HG03575 (cell line): ENCODE measurements around the gene ENTPD5.
"Not testable (repeated sequence)": the region's sequence is repeated elsewhere in the genome, so short reads cannot be mapped to it uniquely, and the experiment has no call there.

ENCODE experiments used
- ATAC-seq: cut with Tn5 transposase; IDR thresholded peaks from one replicate; pipeline ENCODE4 v1.9.1; 2021; ENCODE audit not compliant: unreplicated experiment, insufficient number of reproducible peaks, low FRiP score; ENCODE audit errors: extremely low read depth

ENTPD5 gene

GRCh38 chr14:74014299-74014698 is 4.8 kb downstream of the ENTPD5 start:
- ATAC-seq = no peak

GRCh38 chr14:74008843-74009499 is 10.1 kb downstream of the ENTPD5 start:
- ATAC-seq = no peak

- not testable (repeated sequence) for ATAC-seq
These were observed 13.4 kb downstream of the ENTPD5 start for GRCh38 chr14:74005664-74006063.

GRCh38 chr14:73998726-73999125 is 20.4 kb downstream of the ENTPD5 start:
- ATAC-seq = no peak

GRCh38 chr14:73997944-73998447 is 21.1 kb downstream of the ENTPD5 start:
- ATAC-seq = no peak

GRCh38 chr14:73997108-73997943 is 21.8 kb downstream of the ENTPD5 start:
- no peak for ATAC-seq

- no peak for ATAC-seq
These were observed 22.4 kb downstream of the ENTPD5 start for GRCh38 chr14:73996731-73997107.

- no peak for ATAC-seq
These were observed 23.1 kb downstream of the ENTPD5 start for GRCh38 chr14:73995977-73996378.

GRCh38 chr14:73994926-73995325 is 24.2 kb downstream of the ENTPD5 start:
- not testable (repeated sequence) for ATAC-seq

- no peak for ATAC-seq
These were observed 28.0 kb downstream of the ENTPD5 start for GRCh38 chr14:73991092-73991491.

- not testable (repeated sequence) for ATAC-seq
These were observed 30.4 kb downstream of the ENTPD5 start for GRCh38 chr14:73988656-73989055.

GRCh38 chr14:73988065-73988464 is 31.0 kb downstream of the ENTPD5 start:
- no peak for ATAC-seq

GRCh38 chr14:73977896-73978295 is 41.2 kb downstream of the ENTPD5 start:
- no peak for ATAC-seq

- no peak for ATAC-seq
These were observed 43.0 kb downstream of the ENTPD5 start for GRCh38 chr14:73976125-73976524.

GRCh38 chr14:73973497-73973896 is 45.6 kb downstream of the ENTPD5 start:
- ATAC-seq = no peak

GRCh38 chr14:73968885-73969284 is 50.2 kb downstream of the ENTPD5 start:
- no peak for ATAC-seq

- no peak for ATAC-seq
These were observed 53.9 kb downstream of the ENTPD5 start for GRCh38 chr14:73965216-73965615.

GRCh38 chr14:73961192-73961591 is 57.9 kb downstream of the ENTPD5 start:
- no peak for ATAC-seq

GRCh38 chr14:73958591-73958990 is 60.5 kb downstream of the ENTPD5 start:
- ATAC-seq = no peak

GRCh38 chr14:73955674-73956073 is 63.4 kb downstream of the ENTPD5 start:
- ATAC-seq = no peak
